ENCODE data around the gene INPP5A. TPM values are rescaled to one million over a fixed set of nuclear protein-coding genes. Genes with fewer than 3 reads are reported as not detected.

Gene INPP5A
- total RNA-seq, 1 experiment from 2014 or later, result 12.3 TPM

GRCh38 chr10:132715776-132716680 is 178.4 kb downstream of the INPP5A start:
- H2AFZ ChIP-seq (ENCODE audit: low read depth, low read length, poor library complexity, severe bottlenecking), result no peak overlapping the region
- no peaks in the 10 kb centered on the region for H3K9me2 ChIP-seq (ENCODE audit: insufficient read depth)
- intact Hi-C loops (cut with micrococcal nuclease), result no loop called here
- TF ChIP-seq POLR2A (IDR thresholded peaks at IDR 0.05; ENCODE audit: borderline replicate concordance, extremely low read depth, insufficient read depth, insufficient read length), result no peak
- TF ChIP-seq RAD21 (IDR thresholded peaks at IDR 0.05; ENCODE audit: low read depth), result no peak
- no TSS peak for BruUV-seq (replicated peaks)
- DNase-seq (ENCODE audit: low read depth, low spot score) (no peak), ATAC-seq (no peak)
- H4K20me1 ChIP-seq (ENCODE audit: insufficient read depth), result no peaks in the 10 kb centered on the region
- ChIA-PET CTCF (no interaction called here), RAD21 (ENCODE audit: low non-redundant PET in 1 of 2, low total read pairs in 2 of 2, uncharacterized antibody in 2 of 2, unreplicated experiment in 2 of 2) (no interaction called here), POLR2A (no interaction called here)
- no peak overlapping the region for H3K27ac ChIP-seq (ENCODE audit: low read depth, low read length)
- H3K4me1 ChIP-seq (ENCODE audit: control insufficient read depth in 1 of 2, insufficient read depth in 2 of 2, low read length in 2 of 2), result no peaks in the 10 kb centered on the region
- no peak overlapping the region for H3K4me2 ChIP-seq (ENCODE audit: low read length)
- H3K36me3 ChIP-seq (ENCODE audit: control insufficient read depth in 1 of 2, insufficient read depth in 2 of 2, low read length in 2 of 2), result no peaks in the 10 kb centered on the region
- no peak overlapping the region for H3K4me3 ChIP-seq (replicated peaks in 1 of 2; ENCODE audit: low read depth in 1 of 2, low read length in 2 of 2)
- H3K9me3 ChIP-seq (ENCODE audit: control insufficient read depth in 1 of 2, insufficient read depth in 1 of 2, low read depth in 1 of 2, low read length in 2 of 2), result no peaks in the 10 kb centered on the region
- H3K79me2 ChIP-seq (ENCODE audit: insufficient read depth, low read length), result no peaks in the 10 kb centered on the region
- H3K27me3 ChIP-seq (ENCODE audit: insufficient read depth, low read length), result no peaks in the 10 kb centered on the region
- no peak overlapping the region for H3K9ac ChIP-seq (ENCODE audit: low read length)

DNA sequence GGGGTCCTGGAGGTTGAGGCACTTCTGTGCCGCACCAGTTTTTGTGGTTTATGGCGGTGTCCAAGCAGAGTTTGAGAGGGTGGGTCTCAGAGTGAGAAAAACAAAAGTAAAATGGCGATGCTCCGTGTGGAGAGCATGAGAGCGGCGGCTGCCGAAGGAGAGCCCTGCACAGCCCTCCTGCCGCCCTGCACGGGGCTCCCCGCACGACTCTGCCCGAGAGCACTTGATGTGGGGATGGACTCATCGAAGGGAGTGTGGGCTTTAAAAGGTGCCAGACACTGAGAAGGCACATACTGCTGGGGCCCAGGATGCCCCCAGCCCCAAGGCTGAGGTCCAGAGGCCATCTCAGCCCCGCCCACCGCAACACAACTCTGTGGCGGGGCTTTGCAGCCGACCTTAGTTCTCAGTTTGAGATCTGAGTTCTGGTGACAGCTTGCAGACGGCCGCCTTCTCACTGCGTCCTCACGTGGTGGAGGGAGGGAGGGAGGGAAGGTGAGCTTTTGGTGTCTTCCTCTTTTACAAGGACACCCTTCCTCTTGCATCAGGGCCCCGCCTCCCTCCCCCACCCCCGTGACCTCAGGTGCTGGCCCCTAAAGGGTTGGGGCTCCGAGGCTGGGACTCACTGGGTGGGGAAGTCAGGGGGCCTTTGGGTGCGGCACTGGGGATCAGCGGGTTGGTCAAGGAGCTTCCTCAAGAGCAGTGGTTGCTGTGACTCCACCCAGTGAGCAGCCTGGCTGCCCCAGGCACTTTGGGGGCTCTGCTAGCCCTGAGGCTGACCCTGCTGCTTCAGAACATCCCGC is 179.3 kb downstream of the INPP5A start:
- no TSS peak for BruUV-seq (replicated peaks)
- Histone ChIP-seq H3K27ac (ENCODE audit: low read depth, low read length) (no peak overlapping the region), H3K9ac (ENCODE audit: low read length) (no peak overlapping the region), H3K27me3 (ENCODE audit: insufficient read depth, low read length) (no peaks in the 10 kb centered on the region), H3K36me3 (ENCODE audit: control insufficient read depth in 1 of 2, insufficient read depth in 2 of 2, low read length in 2 of 2) (no peaks in the 10 kb centered on the region), H3K79me2 (ENCODE audit: insufficient read depth, low read length) (no peaks in the 10 kb centered on the region), H3K9me3 (ENCODE audit: control insufficient read depth in 1 of 2, insufficient read depth in 1 of 2, low read depth in 1 of 2, low read length in 2 of 2) (no peaks in the 10 kb centered on the region), H3K4me2 (ENCODE audit: low read length) (no peak overlapping the region), H4K20me1 (ENCODE audit: insufficient read depth) (no peaks in the 10 kb centered on the region), H2AFZ (ENCODE audit: low read depth, low read length, poor library complexity, severe bottlenecking) (no peak overlapping the region), H3K4me3 (replicated peaks in 1 of 2; ENCODE audit: low read depth in 1 of 2, low read length in 2 of 2) (no peak overlapping the region), H3K4me1 (ENCODE audit: control insufficient read depth in 1 of 2, insufficient read depth in 2 of 2, low read length in 2 of 2) (no peaks in the 10 kb centered on the region), H3K9me2 (ENCODE audit: insufficient read depth) (no peaks in the 10 kb centered on the region)
- RAD21 ChIA-PET (ENCODE audit: low non-redundant PET in 1 of 2, low total read pairs in 2 of 2, uncharacterized antibody in 2 of 2, unreplicated experiment in 2 of 2), result no interaction called here
- DNase-seq (ENCODE audit: low read depth, low spot score) (no peak), ATAC-seq (no peak)
- CTCF ChIA-PET, result no interaction called here
- intact Hi-C loops (cut with micrococcal nuclease), result no loop called here
- POLR2A ChIA-PET, result no interaction called here
- TF ChIP-seq FOSL1 (IDR thresholded peaks at IDR 0.05; ENCODE audit: low read depth), result no peak
- no peak for TF ChIP-seq EZH2phosphoT487 (IDR thresholded peaks at IDR 0.05; ENCODE audit: borderline replicate concordance)
- TF ChIP-seq ZFX (IDR thresholded peaks at IDR 0.05), result no peak
- TF ChIP-seq ELF1 (IDR thresholded peaks at IDR 0.05; ENCODE audit: borderline replicate concordance, low read depth), result no peak
- no peak for TF ChIP-seq JUND (IDR thresholded peaks at IDR 0.05)
- no peak for TF ChIP-seq EGR1 (IDR thresholded peaks at IDR 0.05; ENCODE audit: low read depth)
- no peak for TF ChIP-seq CBX3 (IDR thresholded peaks at IDR 0.05; ENCODE audit: low read depth)
